GM19099 (cell line): ENCODE data around the gene ETV3L.

Source experiments
- POLR2A ChIP-seq: IDR thresholded peaks from 3 replicates; pipeline ENCODE4 v1.6.1; 2011; ENCODE audit warnings: low read depth; ENCODE audit not compliant: insufficient read length; ENCODE audit errors: extremely low read depth

The ETV3L gene

GRCh38 chr1:157069601-157070000, 30.0 kb downstream of the ETV3L start:
- TF ChIP-seq POLR2A: no peak

- TF ChIP-seq POLR2A: no peak
Measured at GRCh38 chr1:157056269-157056668, 43.3 kb downstream of the ETV3L start.

DNA sequence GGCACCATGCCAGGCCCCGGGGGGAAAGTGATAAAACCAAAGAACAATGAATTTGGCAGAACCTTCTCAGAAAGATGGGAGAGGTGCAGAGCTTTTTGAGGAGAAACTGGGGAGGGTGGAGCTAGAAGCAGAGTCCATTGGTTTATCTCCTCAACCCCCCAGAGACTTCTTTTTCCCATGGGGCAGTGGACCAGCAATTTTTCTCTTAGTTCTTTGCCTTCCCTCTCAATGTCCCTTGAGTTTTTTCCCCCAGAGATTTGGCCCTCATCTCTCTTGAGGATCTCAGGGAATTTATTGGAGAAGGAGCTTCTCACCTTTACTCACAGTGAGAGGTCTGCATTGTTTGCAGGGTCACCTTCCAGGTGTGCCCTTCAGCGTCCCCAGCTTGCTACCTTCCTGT, 48.8 kb downstream of the ETV3L start:
- TF ChIP-seq POLR2A: no peak

GRCh38 chr1:157047062-157047410, 52.6 kb downstream of the ETV3L start:
- no peak for TF ChIP-seq POLR2A

DNA sequence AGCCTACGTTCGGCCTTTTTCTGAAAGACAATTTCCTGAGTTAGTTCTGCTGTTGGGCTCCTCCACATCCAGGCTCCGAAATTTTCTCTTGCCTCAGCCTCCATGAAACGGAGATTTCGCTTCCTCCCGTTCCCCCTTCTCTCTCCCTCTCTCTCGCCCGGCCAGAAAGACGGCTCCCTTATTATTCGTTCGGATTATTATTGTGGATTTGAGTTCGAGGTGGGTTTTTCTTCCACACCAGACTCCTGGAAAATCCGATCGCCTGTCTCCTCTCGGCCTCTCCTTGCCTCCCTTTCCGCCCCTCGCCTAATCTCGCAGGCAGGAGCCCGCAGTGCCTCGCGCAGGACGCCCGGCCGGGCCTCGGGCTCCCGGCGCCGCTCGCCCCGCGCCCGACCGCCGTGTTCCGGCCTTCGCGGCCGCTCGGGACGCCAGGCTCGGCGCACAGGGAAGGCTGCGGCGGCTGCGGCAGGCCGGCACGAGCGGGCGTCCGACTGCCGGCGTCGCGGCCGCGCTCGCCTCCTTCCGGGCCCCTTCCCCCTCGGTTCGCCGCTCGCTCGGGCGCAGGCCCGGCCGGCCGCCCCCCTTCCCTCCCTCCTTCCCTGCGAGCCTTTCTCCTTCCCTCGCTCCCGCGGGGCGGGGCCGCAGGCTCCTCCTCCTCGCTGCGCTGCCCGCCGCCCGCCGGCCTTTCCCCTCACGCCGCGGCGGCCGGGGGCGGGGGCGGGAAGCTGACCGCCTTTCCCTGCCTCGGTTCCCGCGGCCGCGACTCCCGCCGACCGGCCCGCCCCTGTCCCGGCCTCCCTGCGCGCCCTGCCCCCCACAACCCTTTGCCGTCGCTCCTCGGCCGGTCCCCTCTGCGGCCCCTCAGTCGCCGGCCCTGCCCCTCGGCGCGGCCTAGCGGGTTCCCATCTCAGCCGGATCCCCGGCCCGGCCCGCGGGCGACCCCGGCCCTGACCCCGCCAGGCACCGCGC, 54.1 kb downstream of the ETV3L start, which contains the start of gene ARHGEF11:
Gene ARHGEF11 (minus strand): TSS at position 493 of the 969 bp plus-strand sequence. CDS start 1,412 bp downstream, outside the sequence.
- TF ChIP-seq POLR2A: peak; percentile 58

GRCh38 chr1:157044326-157044725, 55.3 kb downstream of the ETV3L start:
- TF ChIP-seq POLR2A: no peak

DNA sequence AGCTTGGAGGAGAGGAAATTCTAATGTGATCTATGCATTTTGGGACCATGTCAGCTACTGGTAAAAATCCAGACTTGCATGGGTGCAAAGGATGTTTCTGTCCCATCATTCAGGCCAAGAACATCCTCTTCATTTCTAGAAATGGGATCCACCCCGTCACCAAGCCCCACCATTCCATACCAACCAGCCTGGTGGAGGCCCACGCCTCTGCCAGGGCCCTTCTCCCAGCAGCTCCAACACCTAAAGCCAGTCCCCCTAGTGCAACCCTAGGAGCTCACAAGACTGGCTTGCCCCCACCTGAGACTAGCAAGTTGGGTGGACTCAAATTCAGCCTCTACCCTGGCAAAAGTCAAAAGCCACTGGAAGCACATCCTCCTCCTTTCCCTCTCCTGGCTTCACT, 55.9 kb downstream of the ETV3L start:
- TF ChIP-seq POLR2A: no peak

- TF ChIP-seq POLR2A: no peak
Measured at GRCh38 chr1:157042846-157043245, 56.8 kb downstream of the ETV3L start.
